H9 (cell line): Measurements from ENCODE around the gene SNED1. TPM values are rescaled to one million over a fixed set of nuclear protein-coding genes. Genes with fewer than 3 reads are reported as not detected.

ENCODE experiments used
- DNase-seq: peaks from one replicate; pipeline ENCODE4 v3.0.0-alpha.2; 2017
- H2AFZ ChIP-seq: one replicate; pipeline ENCODE4 v1.6.1; 2013; ENCODE audit warnings: mild to moderate bottlenecking, low read length, control low read depth, moderate library complexity
- H2AK5ac ChIP-seq: 2 replicates; pipeline ENCODE4 v1.6.1; 2013; ENCODE audit warnings: low read length, control low read depth, mixed read lengths; ENCODE audit not compliant: insufficient read length
- H2BK120ac ChIP-seq: one replicate; pipeline ENCODE4 v1.6.1; 2013; ENCODE audit warnings: low read depth, mild to moderate bottlenecking, low read length, control low read depth, inconsistent platforms; ENCODE audit not compliant: poor library complexity, severe bottlenecking
- H2BK12ac ChIP-seq: 2 replicates; pipeline ENCODE4 v1.6.1; 2013; ENCODE audit warnings: low read length, control low read depth, mixed read lengths, low read depth; ENCODE audit not compliant: insufficient read length
- H2BK15ac ChIP-seq: 2 replicates; pipeline ENCODE4 v1.6.1; 2013; ENCODE audit warnings: low read depth, low read length, control low read depth
- H2BK20ac ChIP-seq: one replicate; pipeline ENCODE4 v1.6.1; 2013; ENCODE audit warnings: low read depth, mild to moderate bottlenecking, low read length, control low read depth, inconsistent platforms; ENCODE audit not compliant: poor library complexity, severe bottlenecking
- H2BK5ac ChIP-seq: 2 replicates; pipeline ENCODE4 v1.6.1; 2013; ENCODE audit warnings: low read length, control low read depth, mixed read lengths; ENCODE audit not compliant: insufficient read length
- H3K14ac ChIP-seq: 2 replicates; pipeline ENCODE4 v1.6.1; 2013; ENCODE audit warnings: low read length, control low read depth; ENCODE audit not compliant: insufficient read depth
- H3K18ac ChIP-seq: 2 replicates; pipeline ENCODE4 v1.6.1; 2013; ENCODE audit warnings: low read depth, mild to moderate bottlenecking, mixed read lengths, low read length, control low read depth; ENCODE audit not compliant: insufficient read length
- H3K23ac ChIP-seq: 2 replicates; pipeline ENCODE4 v1.6.1; 2013; ENCODE audit warnings: low read length, control low read depth, mixed read lengths, low read depth; ENCODE audit not compliant: insufficient read length
- H3K23me2 ChIP-seq: 2 replicates; pipeline ENCODE4 v1.6.1; 2013; ENCODE audit warnings: low read depth, mild to moderate bottlenecking, mixed read lengths, low read length, control low read depth; ENCODE audit not compliant: insufficient read length, poor library complexity, severe bottlenecking
- H3K27ac ChIP-seq: 2 replicates; pipeline ENCODE4 v1.5.1; 2013; ENCODE audit warnings: low read length, control low read depth, mixed read lengths, low read depth; ENCODE audit not compliant: insufficient read length
- H3K27me3 ChIP-seq: 2 replicates; pipeline ENCODE4 v1.6.1; 2013; ENCODE audit warnings: low read length, control low read depth, inconsistent platforms; ENCODE audit not compliant: insufficient read depth
- H3K4ac ChIP-seq: 2 replicates; pipeline ENCODE4 v1.6.1; 2013; ENCODE audit warnings: low read depth, mild to moderate bottlenecking, control low read depth, inconsistent platforms, low read length, moderate library complexity
- H3K4me1 ChIP-seq: 2 replicates; pipeline ENCODE4 v1.6.1; 2013; ENCODE audit warnings: low read length, control low read depth, inconsistent platforms; ENCODE audit not compliant: insufficient read depth
- H3K4me2 ChIP-seq: 2 replicates; pipeline ENCODE4 v1.6.1; 2013; ENCODE audit warnings: low read length, control low read depth, mixed read lengths; ENCODE audit not compliant: insufficient read length, insufficient read depth
- H3K56ac ChIP-seq: 2 replicates; pipeline ENCODE4 v1.6.1; 2013; ENCODE audit warnings: low read depth, mild to moderate bottlenecking, mixed read lengths, low read length, control low read depth; ENCODE audit not compliant: insufficient read length
- H3K79me1 ChIP-seq: 2 replicates; pipeline ENCODE4 v1.6.1; 2013; ENCODE audit warnings: low read depth, mild to moderate bottlenecking, moderate library complexity, low read length, control low read depth, inconsistent platforms; ENCODE audit not compliant: insufficient read depth, poor library complexity, severe bottlenecking
- H3K79me2 ChIP-seq: 2 replicates; pipeline ENCODE4 v1.6.1; 2013; ENCODE audit warnings: low read length, control low read depth, inconsistent platforms; ENCODE audit not compliant: insufficient read depth
- H3K9ac ChIP-seq: 2 replicates; pipeline ENCODE4 v1.6.1; 2013; ENCODE audit warnings: low read length, control low read depth, mixed read lengths; ENCODE audit not compliant: insufficient read length; ENCODE audit errors: extremely low read depth
- H3K9me3 ChIP-seq: one replicate; pipeline ENCODE4 v1.6.1; 2013; ENCODE audit warnings: low read depth, low read length, inconsistent platforms; ENCODE audit not compliant: control insufficient read depth
- H3T11ph ChIP-seq: one replicate; pipeline ENCODE4 v1.6.1; 2013; ENCODE audit warnings: mild to moderate bottlenecking, low read length, control low read depth, inconsistent platforms
- H4K20me1 ChIP-seq: one replicate; pipeline ENCODE4 v1.6.1; 2013; ENCODE audit not compliant: control insufficient read depth, insufficient read length, insufficient read depth
- H4K5ac ChIP-seq: 2 replicates; pipeline ENCODE4 v1.6.1; 2013; ENCODE audit warnings: low read depth, mild to moderate bottlenecking, mixed read lengths, low read length, control low read depth; ENCODE audit not compliant: insufficient read length
- H4K8ac ChIP-seq: replicated peaks from 2 replicates; pipeline ENCODE4 v1.6.1; 2013; ENCODE audit warnings: low read length, control low read depth, mixed read lengths, low read depth; ENCODE audit not compliant: insufficient read length
- H4K91ac ChIP-seq: 2 replicates; pipeline ENCODE4 v1.6.1; 2013; ENCODE audit warnings: low read depth, mild to moderate bottlenecking, moderate library complexity, mixed read lengths, low read length, control low read depth; ENCODE audit not compliant: insufficient read length
- H3K27ac Mint-ChIP-seq, 3 experiments: 2 replicates in 2 of 3; 3 replicates in 1 of 3; pipeline ENCODE4 v1.8.0; 2020 to 2021; ENCODE audit warnings: mixed read lengths in 3 of 3, mild to moderate bottlenecking in 1 of 3, moderate library complexity in 1 of 3
- H3K27me3 Mint-ChIP-seq: 2 replicates; pipeline ENCODE4 v1.8.0; 2021; ENCODE audit warnings: low read depth, mild to moderate bottlenecking, moderate library complexity, mixed read lengths
- H3K36me3 Mint-ChIP-seq, 3 experiments: 2 replicates in 2 of 3; 3 replicates in 1 of 3; pipeline ENCODE4 v1.8.0; 2020 to 2021; ENCODE audit warnings: low read depth in 3 of 3, mixed read lengths in 3 of 3; ENCODE audit not compliant: insufficient read depth in 1 of 3
- H3K4me1 Mint-ChIP-seq, 2 experiments: 2 replicates each; pipeline ENCODE4 v1.8.0; 2020; ENCODE audit warnings: mixed read lengths in 2 of 2
- H3K4me3 Mint-ChIP-seq, 2 experiments: 2 replicates in 1 of 2; 3 replicates in 1 of 2; pipeline ENCODE4 v1.8.0; 2020 to 2021; ENCODE audit warnings: mild to moderate bottlenecking in 2 of 2, mixed read lengths in 2 of 2, moderate library complexity in 1 of 2
- H3K9me3 Mint-ChIP-seq, 2 experiments: 2 replicates in 1 of 2; 3 replicates in 1 of 2; pipeline ENCODE4 v1.8.0; 2020; ENCODE audit warnings: mild to moderate bottlenecking in 2 of 2, mixed read lengths in 2 of 2, moderate library complexity in 1 of 2
- WGBS: extraction: QIAGEN DNeasy Blood & Tissue Kit; methylation state at CpG from one replicate; pipeline ENCODE4 v1.1.7; 2013; ENCODE audit warnings: missing lambda C conversion rate, low lambda C conversion rate, mixed read lengths; ENCODE audit not compliant: insufficient read length; ENCODE audit errors: extremely low coverage; 5-methylcytosine and 5-hydroxymethylcytosine counted together
- total RNA-seq: library from RNA; stranded (reverse); gene quantifications from 2 replicates; pipeline ENCODE4 v1.2.1, GENCODE V29; 2021
- TF ChIP-seq, protein P1 (sequence below): fragments of 200-600 bp; sonication (generic); conservative IDR thresholded peaks from 3 replicates; pipeline ENCODE4 v1.8.0; 2021; ENCODE audit warnings: antibody characterized with exemption, mild to moderate bottlenecking

The SNED1 gene
- total RNA-seq, 1 experiment from 2014 or later = 2.5 TPM

DNA sequence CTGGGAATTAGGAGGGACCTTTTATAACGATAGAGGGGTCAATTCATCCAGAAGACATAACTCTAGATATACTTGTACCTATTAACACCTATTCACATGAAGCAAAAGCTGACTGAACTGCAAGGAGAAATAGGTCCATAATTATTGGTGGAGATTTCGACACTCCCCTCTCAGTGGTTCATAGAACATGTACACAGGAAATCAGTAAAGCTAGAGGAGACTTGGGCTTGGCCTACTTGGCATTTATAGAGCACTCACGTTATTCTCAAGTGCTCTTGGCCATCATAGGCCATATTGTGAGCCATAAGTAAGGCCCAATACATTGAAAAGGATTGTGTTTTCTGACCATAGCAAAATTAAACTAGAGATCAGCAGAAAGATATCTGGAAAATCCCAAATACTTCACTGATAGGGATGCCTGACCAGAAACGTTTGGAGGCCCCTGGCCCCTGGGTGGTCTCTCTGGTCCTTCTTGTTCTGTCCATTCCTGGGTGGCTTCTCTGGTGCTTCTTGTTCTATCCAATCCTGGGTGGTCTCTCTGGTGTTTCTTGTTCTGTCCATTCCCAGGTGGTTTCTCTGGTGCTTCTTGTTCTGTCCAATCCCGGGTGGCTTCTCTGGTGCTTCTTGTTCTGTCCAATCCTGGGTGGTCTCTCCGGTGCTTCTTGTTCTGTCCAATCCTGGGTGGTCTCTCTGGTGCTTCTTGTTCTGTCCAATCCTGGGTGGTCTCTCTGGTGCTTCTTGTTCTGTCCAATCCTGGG lies 49.0 kb downstream of the SNED1 start:
- Histone ChIP-seq H3K79me2 (no peaks in the 10 kb centered on the region), H2AK5ac (no peak overlapping the region), H2BK20ac (no peak overlapping the region), H3K18ac (no peak overlapping the region), H3K27ac (no peak overlapping the region), H3K4me2 (no peak overlapping the region), H2BK12ac (no peak overlapping the region), H3K56ac (no peak overlapping the region), H3K9me3 (no peaks in the 10 kb centered on the region), H3K27me3 (no peaks in the 10 kb centered on the region), H2BK5ac (no peak overlapping the region), H4K91ac (no peak overlapping the region), H4K5ac (no peak overlapping the region), H3K14ac (no peak overlapping the region), H3K23ac (no peak overlapping the region), H4K20me1 (no peaks in the 10 kb centered on the region), H3K4me1 (no peaks in the 10 kb centered on the region), H3K4ac (no peak overlapping the region), H2AFZ (no peak overlapping the region), H3K23me2 (no peaks in the 10 kb centered on the region), H4K8ac (no peak overlapping the region), H3T11ph (no peak overlapping the region), H2BK120ac (no peak overlapping the region), H3K79me1 (no peaks in the 10 kb centered on the region), H2BK15ac (no peak overlapping the region), H3K9ac (no peak overlapping the region)
- DNase-seq = no peak
- Mint-ChIP-seq H3K9me3 (peaks cover 14 to 16% of the 10 kb centered on the region in 2 experiments; a peak in 4 of 5 replicates), H3K36me3 (no peaks in the 10 kb centered on the region), H3K27me3 (peaks cover 40% of the 10 kb centered on the region), H3K4me3 (no peak overlapping the region), H3K27ac (no peak overlapping the region), H3K4me1 (no peaks in the 10 kb centered on the region)
- WGBS = no CpG with 5 or more reads among the region's 6 CpGs
- TF ChIP-seq, protein P1, sequence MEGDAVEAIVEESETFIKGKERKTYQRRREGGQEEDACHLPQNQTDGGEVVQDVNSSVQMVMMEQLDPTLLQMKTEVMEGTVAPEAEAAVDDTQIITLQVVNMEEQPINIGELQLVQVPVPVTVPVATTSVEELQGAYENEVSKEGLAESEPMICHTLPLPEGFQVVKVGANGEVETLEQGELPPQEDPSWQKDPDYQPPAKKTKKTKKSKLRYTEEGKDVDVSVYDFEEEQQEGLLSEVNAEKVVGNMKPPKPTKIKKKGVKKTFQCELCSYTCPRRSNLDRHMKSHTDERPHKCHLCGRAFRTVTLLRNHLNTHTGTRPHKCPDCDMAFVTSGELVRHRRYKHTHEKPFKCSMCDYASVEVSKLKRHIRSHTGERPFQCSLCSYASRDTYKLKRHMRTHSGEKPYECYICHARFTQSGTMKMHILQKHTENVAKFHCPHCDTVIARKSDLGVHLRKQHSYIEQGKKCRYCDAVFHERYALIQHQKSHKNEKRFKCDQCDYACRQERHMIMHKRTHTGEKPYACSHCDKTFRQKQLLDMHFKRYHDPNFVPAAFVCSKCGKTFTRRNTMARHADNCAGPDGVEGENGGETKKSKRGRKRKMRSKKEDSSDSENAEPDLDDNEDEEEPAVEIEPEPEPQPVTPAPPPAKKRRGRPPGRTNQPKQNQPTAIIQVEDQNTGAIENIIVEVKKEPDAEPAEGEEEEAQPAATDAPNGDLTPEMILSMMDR = no peak
